Ishikawa (cell line): ENCODE data around the gene LCK.

ENCODE experiments used
- EP300 ChIP-seq: IDR thresholded peaks from 2 replicates; pipeline ENCODE4 v1.6.1; 2012; ENCODE audit warnings: borderline replicate concordance
- YY1 ChIP-seq: IDR thresholded peaks from 2 replicates; pipeline ENCODE4 v1.6.1; 2012; ENCODE audit warnings: low read depth

GRCh38 chr1:32333251-32333963 lies 82.3 kb downstream of the LCK start:
- no peak for TF ChIP-seq EP300
- no peak for TF ChIP-seq YY1
